Smooth muscle cell of trachea (primary cell): ENCODE data around the gene NCOA5. TPM values are rescaled to one million over a fixed set of nuclear protein-coding genes. Genes with fewer than 3 reads are reported as not detected.

Experiments used
- total RNA-seq: library from RNA; depleted of rRNA; stranded (reverse); fragments of >200 nt; gene quantifications from 2 replicates; pipeline ENCODE4 v1.2.1, GENCODE V29; 2014

NCOA5 gene
- 7.9 and 9.1 TPM in 2 replicates for total RNA-seq

DNA sequence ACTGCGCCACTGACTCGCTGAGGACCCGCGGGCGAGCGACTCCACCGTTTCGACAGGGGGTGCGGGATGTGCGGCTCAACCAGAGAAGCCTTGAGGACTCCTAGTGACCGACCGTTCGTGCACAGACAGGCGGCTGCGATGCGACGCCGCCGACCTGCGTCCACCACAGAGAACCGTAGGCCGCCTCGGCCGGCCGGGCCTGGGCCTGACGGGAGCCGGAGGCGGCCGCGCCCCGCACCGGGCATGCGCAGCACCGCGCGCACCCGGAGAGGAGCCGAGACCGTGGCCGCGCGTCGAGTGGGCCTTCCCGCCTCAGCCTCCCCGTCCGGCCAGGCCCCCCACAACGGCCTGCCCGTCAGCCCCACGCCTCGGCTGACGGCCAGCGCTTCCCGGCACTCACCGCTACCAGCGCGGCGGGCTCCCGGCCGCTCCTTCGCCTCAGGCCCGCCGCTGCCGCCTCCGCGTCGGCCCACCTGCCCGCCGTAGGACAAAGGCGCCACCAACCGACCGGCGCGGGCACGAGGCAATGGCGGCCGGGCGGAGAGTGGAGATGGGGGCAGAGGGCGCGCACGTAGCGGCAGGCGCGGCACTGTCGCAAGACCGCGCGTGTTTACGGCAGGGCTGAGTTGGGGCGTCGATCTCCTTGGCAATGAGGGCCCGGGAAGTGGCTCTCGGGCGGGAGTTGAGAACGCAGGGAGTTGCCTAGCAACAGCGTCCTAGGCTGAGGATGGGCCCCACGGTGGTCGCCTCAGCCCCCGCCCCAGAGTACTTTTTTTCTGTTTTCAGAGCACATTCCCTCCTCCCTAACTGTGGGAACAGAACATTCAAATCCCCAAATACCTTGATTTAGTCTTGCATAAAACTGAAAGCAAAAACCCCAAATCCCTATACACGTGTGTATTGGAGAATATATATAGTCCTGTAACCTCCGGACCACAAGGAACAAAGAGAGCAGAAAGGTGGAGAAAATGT is at the start of gene NCOA5:
Gene NCOA5 (minus strand): TSS at position 546 of the 972 bp plus-strand sequence. CDS start 10,538 bp downstream, outside the sequence.

DNA sequence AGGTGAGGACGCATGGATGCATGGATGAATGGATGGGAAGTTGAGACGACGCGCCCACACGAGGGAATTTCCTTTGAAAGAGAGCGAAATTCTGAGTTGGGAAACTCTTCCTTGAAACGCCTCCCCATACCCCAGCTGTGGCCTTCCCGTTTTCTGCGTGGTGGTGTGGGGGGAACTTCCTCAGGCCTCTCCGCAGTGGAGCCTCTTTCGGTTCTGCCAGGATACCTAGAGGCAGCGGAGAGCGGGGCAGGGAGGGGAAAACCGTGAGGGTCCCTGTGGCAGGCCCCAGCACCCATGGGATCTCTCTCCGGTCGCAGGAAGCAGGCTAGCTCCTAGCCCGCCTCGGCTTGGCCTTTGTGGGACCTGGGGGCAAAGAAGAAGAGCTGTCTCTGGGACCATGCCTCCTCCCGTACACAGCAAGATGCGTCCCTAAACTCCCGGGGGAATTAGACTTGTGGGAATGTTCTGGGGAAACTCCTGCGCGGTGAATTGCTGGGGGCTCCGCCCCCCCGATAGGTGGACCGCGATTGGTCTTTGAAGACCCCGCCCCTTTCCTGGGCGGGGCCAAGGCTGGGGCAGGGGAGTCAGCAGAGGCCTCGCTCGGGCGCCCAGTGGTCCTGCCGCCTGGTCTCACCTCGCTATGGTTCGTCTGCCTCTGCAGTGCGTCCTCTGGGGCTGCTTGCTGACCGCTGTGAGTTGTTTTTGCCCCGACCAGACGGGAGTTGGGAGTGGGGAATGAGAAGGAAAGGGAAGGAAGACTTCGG is 28.1 kb upstream of the NCOA5 start, which contains the start of gene CD40:
Gene CD40 (plus strand): TSS at position 611 of the 764 bp plus-strand sequence. CDS start 30 bp downstream, at position 641.

DNA sequence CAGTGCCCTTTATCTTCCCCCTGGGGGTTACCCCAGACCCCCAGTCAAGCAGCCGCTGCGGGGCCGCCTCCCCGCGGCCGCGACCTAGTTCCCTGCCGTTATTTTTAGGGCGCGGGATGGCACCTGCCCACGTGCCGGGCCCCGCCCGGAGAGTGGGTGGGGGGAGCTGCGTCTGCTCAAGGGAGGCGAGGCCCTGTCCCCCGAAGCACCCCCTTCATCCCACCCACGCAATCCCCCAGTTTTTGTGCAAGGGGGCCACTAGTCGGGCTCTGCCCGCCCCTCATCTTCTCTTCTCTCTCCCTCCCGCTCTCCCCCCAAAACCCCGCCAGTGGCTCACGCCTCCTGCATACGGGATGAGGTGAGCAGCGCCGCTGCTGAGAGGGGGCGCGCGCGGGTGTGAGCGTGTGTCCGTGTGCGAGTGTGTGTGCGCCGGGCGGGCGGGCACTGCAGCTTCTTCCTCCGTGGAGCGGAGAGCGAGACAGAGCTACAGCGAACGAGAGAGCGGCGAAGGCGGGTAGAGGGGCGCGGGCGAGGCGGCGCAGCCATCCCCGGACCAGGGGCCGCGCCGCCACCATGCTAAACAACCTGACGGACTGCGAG is 60.9 kb downstream of the NCOA5 start, which contains the start of gene SLC12A5:
Gene SLC12A5 (plus strand): TSS at position 444 of the 600 bp plus-strand sequence. CDS start 130 bp downstream, at position 574.

Other genes with a start within 250 kb of the NCOA5 start
- 42.7 and 44.1 TPM in 2 replicates for gene ACOT8, start 232.6 kb downstream of the NCOA5 start, total RNA-seq
- 6.8 and 9.1 TPM in 2 replicates for gene ZSWIM3, start 232.3 kb downstream of the NCOA5 start, total RNA-seq
- gene ZSWIM1, start 208.7 kb downstream of the NCOA5 start, total RNA-seq, result 3.9 and 7.3 TPM in 2 replicates
- 1.5 and 3.5 TPM in 2 replicates for gene SPATA25, start 202.3 kb downstream of the NCOA5 start, total RNA-seq
- 6.4 and 13.9 TPM in 2 replicates for gene NEURL2, start 198.8 kb downstream of the NCOA5 start, total RNA-seq
- 114 and 252 TPM in 2 replicates for gene CTSA, start 198.6 kb downstream of the NCOA5 start, total RNA-seq
- gene PLTP, start 177.8 kb downstream of the NCOA5 start, total RNA-seq, result 39.0 and 162 TPM in 2 replicates
- gene PCIF1, start 155.3 kb downstream of the NCOA5 start, total RNA-seq, result 10.3 and 16.3 TPM in 2 replicates
- gene ZNF335, start 117.8 kb downstream of the NCOA5 start, total RNA-seq, result 15.3 and 16.2 TPM in 2 replicates
- not detected in 2 replicates for gene MMP9, start 81.1 kb downstream of the NCOA5 start, total RNA-seq
- 0.17 TPM in 1 of 2 replicates, not detected in the other for gene SLC12A5, start 60.7 kb downstream of the NCOA5 start, total RNA-seq
- gene CD40, start 28.4 kb upstream of the NCOA5 start, total RNA-seq, result 2.6 and 8.8 TPM in 2 replicates
- not detected in 2 replicates for gene CDH22, start 218.5 kb upstream of the NCOA5 start, total RNA-seq